HG03045 (cell line): Measurements from ENCODE around the gene SPOPL.

Experiments used
- ATAC-seq: cut with Tn5 transposase; IDR thresholded peaks from one replicate; pipeline ENCODE4 v1.9.1; 2021; ENCODE audit warnings: mild to moderate bottlenecking, moderate library complexity; ENCODE audit not compliant: unreplicated experiment

Gene SPOPL

DNA sequence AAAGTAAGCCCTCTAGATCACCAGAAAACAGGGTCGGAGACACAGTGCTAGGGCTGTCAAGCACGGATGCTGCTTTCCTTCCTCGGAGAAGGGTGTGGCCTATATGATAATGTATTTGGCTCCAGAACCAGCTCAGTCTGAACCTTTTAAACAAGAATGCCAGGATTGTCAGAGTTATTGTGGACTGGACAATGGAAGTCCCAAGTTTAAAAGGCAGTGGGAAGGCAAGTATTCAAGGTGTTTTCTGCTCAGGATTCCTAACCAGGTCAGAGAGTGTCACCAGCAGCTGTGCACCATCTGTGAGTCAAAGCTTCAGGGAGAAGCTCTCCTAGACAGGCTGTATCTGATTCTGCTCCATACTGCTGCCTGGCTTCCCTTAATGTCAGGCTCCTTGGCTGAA, 94.8 kb downstream of the SPOPL start:
- ATAC-seq, result no peak

DNA sequence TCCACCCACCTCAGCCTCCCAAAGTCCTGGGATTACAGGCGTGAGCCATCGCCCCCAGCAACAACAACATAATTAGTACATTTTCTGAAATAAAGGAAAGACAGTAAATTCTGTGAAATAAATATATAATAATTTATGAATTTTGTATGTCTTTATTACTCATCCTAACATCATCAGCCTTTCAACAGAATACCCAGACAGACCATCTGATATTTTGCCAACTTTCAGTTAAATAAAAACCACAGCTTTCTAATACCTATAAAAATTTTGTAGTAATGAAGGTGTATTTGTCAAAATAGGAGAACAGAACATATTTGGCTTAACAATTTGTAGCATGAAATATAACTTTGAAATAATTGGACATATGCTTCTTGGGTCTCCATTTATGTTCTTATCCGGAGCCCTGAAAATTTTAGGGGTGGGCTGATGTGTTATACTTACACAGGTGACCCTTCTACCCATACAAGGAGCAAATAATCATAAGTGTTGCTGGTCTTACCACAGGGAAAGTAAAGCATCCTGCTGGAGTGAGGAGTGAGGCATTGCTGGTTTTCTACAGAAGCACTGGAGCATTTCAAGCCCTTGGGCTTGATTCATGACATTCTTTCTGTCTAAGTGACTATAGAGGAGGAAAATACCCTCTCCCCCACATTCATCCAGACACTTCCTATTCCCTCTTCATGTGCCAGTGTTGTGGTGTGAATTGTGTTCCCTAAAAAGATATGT, 99.3 kb downstream of the SPOPL start:
- no peak for ATAC-seq

DNA sequence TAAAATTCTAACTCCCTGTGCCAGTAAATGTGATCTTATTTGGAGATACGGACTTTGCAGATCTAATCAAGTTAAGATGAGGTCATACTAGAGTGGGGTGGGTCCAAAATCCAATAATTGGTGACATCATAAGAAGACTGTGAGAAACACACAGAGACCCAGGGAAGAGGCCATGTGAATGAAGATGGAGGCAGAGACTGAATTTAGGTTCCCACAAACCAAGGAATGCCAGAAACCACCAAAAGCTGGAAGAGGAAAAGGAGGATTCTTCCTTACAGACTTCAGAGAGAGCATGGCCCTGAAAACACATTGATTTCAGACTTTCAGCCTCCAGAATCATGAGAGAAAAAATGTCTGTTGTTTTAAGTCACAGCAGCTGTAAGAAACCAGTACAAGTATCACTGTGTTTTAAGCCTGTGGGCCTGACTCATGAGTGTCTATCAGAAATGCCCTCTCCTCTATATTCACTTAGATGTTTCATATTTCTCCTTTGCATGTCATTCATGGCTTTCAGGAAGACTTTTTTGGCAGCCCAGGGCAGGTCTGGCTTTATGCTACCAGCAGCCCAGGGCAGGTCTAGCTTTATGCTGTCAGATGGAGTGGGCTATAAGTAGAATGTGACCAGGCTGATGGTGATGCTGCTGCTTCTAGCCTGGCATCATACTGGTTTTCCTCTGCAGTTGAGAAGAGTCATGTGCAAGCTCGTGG, 100.0 kb downstream of the SPOPL start:
- no peak for ATAC-seq

DNA sequence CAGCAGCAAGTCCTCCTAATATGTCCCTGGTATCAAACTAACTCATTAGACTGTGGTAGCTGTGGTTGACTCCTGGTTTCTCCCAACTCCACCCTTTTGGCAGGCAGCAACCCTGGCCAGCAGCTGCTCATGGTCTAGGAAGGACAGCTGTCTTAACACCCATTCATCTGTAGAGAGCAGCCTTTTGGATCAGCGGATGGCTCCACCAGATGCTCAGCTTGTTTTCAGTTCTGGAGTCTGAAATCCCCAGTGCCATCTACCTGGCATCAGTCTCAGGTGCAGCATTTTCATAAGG, 100.5 kb downstream of the SPOPL start:
- ATAC-seq, result no peak

DNA sequence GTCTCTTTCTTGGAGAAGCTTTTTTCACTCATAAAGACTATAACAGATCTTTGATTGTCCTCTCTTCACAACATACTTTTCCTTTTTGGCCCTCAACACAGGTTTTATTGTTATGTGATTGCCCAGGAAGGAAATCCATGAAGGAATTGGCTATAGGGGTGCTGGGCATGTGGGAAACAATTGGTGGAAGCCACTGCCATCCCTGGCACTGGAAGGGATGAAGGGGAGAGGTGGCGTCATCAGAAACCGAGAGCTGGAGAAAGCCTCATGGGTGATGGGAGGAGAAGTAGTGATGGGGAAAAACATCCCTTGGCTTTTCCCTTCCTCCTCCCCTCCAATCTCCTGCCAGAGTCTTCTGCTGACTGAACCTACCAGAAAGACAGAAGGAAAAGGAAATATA, 106.2 kb downstream of the SPOPL start:
- no peak for ATAC-seq

DNA sequence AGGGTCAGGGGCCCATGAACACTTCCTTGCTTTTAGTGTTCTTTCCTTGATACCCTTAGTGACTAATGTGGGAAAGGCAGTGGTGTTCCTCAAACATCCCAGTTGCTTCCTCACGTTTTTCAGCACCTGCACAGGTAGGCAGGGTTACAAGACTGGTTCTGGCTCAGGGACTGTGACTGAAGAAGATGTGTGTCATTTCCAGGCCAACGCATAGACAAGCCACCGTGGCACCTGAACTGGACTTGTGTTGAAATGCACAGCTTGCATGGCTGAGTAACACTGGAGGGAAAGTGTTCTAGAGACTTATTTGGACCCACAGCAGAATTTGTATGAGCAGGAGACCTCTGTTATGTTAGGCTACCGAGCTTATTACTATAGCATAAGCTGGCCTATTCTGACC, 107.9 kb downstream of the SPOPL start:
- no peak for ATAC-seq

DNA sequence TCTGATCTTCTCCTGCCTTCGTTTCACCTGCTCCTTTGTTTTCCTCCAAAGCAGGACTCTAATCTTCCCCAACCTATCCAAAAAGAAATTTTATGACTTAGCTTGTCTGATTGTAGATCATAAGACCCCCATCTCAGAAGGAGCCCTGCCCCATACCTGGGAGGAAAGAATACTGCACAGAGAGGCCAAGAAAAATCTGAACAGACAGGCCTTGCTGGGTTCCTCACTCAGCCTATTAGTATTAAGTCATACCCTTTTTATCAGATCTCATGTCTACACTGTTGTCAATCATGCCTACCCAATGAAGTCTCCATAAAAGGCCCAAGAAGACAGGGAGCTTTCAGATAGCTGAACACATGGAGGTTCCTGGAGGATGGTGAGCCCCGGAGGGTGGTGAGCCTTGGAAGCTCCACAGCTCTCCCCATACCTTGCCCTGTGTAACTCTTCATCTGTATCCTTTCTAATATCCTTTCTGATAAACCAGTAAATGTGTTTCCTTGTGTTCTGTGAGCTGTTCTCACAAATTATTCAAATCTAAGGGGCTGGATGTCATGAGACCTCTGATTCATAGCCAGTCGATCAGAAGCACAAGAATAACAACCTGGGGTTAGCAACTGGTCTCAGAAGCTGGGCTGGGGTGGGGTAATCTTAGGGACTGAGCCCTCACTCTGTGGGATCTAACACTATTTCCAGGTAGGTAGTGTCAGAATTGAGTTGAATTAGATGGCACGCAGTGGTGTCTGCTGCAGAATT, 108.8 kb downstream of the SPOPL start:
- ATAC-seq, result no peak

DNA sequence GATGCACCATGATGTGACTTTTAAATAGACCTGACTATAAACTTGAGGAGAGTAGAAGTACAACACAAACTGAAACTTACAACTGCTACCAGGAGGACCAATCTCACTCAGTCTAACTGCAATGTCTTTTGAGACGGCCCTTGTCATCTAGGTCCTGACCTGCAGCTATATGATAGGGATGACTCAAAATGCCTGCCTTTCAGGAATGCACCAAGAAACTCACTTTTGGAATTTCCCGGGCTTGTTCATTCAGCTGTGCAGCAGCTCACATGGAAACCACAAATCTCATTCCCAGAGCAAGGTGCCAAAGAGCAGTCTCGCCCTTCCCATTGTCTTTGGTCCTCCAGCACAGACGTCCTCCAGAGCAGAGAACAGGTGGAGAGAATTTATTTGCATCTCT, 113.7 kb downstream of the SPOPL start:
- ATAC-seq, result no peak

DNA sequence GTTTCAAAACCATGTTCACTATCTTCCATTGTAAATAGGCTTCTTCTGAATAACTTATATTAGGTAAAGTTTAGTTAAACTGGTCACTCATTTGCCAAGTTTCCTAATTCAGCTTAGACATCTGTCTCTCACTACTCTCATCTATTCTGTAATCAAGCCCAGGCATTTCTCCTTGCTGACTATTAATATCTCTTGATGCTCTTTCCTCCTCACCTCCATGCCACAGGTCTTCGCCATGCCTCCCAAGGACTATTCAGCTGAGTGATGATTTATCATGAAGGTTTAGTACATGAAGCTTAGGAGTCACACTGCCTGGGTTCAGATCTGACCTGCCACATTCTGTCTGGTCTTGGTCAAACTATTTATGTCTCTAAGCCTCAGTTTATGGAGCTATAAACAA, 115.5 kb downstream of the SPOPL start:
- ATAC-seq, result no peak

DNA sequence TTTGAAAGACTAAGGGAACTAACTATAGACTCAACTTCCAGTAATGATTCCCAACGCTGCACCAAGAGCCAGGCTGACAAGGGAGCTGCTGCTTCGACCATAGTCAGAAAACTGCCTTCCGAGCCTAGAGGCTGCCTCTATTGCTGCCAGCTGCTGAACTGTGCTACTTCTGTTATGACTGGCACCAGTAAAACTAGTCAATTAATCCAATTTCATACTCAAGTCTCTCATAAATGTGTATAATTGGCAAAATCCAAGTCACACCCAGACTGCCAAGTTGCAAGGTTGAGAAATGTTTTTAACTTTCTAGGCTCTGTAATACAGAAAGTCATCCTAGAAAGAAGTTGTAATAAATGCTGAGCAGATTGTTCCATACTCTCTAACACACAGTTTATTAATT, 117.4 kb downstream of the SPOPL start:
- no peak for ATAC-seq

DNA sequence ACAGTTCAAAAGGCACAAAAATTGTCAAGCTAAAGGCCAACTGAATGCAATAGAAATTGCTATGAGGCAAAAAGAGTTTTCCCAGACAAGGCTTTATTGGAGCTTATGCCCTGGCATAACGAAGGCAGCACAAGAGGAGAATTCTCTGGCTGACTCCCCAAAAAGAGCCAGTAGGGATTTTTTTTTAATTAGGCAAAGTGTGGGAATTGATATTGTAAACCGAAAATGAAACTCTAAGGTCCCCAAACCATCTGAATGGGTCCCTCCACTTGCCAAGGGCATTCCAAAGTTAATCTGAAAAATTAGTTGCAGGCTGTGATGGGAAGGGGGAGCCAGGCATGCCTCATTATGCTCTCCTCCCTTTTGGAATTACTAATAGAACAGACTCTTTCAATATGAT, 118.9 kb downstream of the SPOPL start:
- no peak for ATAC-seq

DNA sequence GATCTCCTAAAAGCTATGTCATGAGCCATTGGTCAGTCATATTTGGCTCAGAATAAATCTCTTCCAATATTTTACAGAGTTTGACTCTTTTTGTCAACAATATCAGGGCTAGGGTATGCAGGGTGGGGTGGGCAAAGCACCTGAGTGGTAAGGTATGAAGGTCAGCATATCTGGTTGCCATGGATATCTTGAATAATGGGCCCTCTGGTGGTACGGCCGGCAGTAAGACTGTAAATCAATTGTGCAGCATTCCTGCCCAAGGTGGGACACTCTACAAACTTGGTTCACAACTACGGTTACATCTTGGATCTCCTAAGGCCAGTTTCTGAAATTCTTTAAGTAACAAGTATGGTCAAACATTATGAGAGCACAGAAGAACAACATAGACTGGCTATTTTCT, 119.6 kb downstream of the SPOPL start:
- ATAC-seq, result no peak

DNA sequence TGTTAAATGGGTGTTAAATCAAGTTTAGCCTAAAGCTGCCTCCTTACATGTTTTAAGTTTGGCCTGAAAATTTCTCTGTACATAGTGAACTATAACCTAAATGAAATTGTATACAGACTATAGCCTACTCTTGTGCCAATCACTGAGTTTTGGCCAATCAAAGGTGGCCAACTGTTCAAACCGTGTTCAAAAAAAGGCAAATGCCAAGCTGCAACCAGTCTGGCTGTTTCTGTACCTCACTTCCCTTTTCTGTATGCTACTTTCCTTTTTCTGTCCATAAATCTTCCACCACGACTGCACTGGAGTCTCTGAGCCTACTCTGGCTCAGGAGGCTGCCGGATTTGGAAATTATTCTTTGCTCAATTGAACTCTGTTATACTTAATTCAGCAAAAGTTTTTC, 121.0 kb downstream of the SPOPL start:
- no peak for ATAC-seq
